Glutamatergic neuron (in vitro differentiated cells): ENCODE results near the gene IER3. TPM values are rescaled to one million over a fixed set of nuclear protein-coding genes. Genes with fewer than 3 reads are reported as not detected.
"Not testable (repeated sequence)": the region's sequence is repeated elsewhere in the genome, so short reads cannot be mapped to it uniquely, and the experiment has no call there.

ENCODE experiments used
- DNase-seq: peaks from one replicate; pipeline ENCODE4 v3.0.0; 2022
- H3K27ac Mint-ChIP-seq: one replicate; pipeline ENCODE4 v1.8.0; 2020; ENCODE audit warnings: mild to moderate bottlenecking, mixed read lengths, inconsistent platforms; ENCODE audit not compliant: unreplicated experiment
- H3K27me3 Mint-ChIP-seq: one replicate; pipeline ENCODE4 v1.8.0; 2020; ENCODE audit warnings: mild to moderate bottlenecking, moderate library complexity, mixed read lengths, inconsistent platforms; ENCODE audit not compliant: unreplicated experiment
- H3K36me3 Mint-ChIP-seq: one replicate; pipeline ENCODE4 v1.8.0; 2020; ENCODE audit warnings: mild to moderate bottlenecking, mixed read lengths, inconsistent platforms; ENCODE audit not compliant: unreplicated experiment
- H3K4me1 Mint-ChIP-seq: one replicate; pipeline ENCODE4 v1.8.0; 2020; ENCODE audit warnings: mild to moderate bottlenecking, low read depth, mixed read lengths, inconsistent platforms; ENCODE audit not compliant: unreplicated experiment
- H3K4me3 Mint-ChIP-seq: one replicate; pipeline ENCODE4 v1.8.0; 2020; ENCODE audit warnings: mild to moderate bottlenecking, mixed read lengths, inconsistent platforms; ENCODE audit not compliant: unreplicated experiment
- H3K9me3 Mint-ChIP-seq: one replicate; pipeline ENCODE4 v1.8.0; 2020; ENCODE audit warnings: mild to moderate bottlenecking, moderate library complexity, mixed read lengths, inconsistent platforms; ENCODE audit not compliant: unreplicated experiment
- CTCF ChIP-seq: fragments of 200-600 bp; sonication (generic); IDR thresholded peaks from one replicate; pipeline ENCODE4 v1.5.0; 2021; ENCODE audit not compliant: partially characterized antibody, unreplicated experiment
- total RNA-seq: library from RNA; stranded (reverse); fragmentation: NEBNext Ultra II Directional; extraction: Animal tissue kit (Norgen Biotek cat#: 25700); gene quantifications from one replicate; pipeline ENCODE4 v1.2.1, GENCODE V29; 2021; ENCODE audit not compliant: unreplicated experiment

The IER3 gene
- total RNA-seq, 1 donor from 2014 or later, result 13.5 TPM

DNA sequence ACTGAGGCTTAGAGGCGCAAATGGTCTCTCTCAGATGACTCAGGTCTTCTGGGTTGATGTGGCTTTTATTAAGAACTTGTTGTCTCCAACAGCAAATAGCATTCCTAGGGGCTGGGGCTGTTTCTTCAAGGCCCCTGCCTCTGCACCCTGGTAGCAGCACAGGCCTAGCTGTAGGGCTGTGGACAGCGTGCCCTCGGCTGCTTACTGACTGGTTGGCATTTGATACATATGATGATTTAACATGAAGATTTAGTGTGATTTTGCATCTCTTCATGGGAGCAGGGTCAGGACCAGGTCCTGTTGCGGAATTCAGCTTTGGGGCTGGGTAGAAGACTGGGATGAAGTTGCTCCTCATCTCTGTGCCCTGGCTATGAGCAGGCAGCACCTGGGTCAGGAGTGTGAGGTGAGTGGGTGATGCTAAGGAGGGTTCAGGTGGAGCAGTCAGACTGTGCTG is 24.3 kb upstream of the IER3 start:
- Mint-ChIP-seq H3K4me3 (no peak overlapping the region), H3K27me3 (peaks cover 6% of the 10 kb centered on the region), H3K4me1 (peaks cover 3% of the 10 kb centered on the region), H3K36me3 (no peaks in the 10 kb centered on the region), H3K9me3 (no peaks in the 10 kb centered on the region), H3K27ac (no peak overlapping the region)
- DNase-seq, result no peak
- TF ChIP-seq CTCF, result no peak

- Mint-ChIP-seq H3K4me1 (peaks cover 3% of the 10 kb centered on the region), H3K36me3 (no peaks in the 10 kb centered on the region), H3K4me3 (no peak overlapping the region), H3K27ac (no peak overlapping the region), H3K27me3 (peaks cover 6% of the 10 kb centered on the region), H3K9me3 (no peaks in the 10 kb centered on the region)
- TF ChIP-seq CTCF, result no peak
- DNase-seq, result no peak
Measured at GRCh38 chr6:30767944-30768301, 23.6 kb upstream of the IER3 start.

DNA sequence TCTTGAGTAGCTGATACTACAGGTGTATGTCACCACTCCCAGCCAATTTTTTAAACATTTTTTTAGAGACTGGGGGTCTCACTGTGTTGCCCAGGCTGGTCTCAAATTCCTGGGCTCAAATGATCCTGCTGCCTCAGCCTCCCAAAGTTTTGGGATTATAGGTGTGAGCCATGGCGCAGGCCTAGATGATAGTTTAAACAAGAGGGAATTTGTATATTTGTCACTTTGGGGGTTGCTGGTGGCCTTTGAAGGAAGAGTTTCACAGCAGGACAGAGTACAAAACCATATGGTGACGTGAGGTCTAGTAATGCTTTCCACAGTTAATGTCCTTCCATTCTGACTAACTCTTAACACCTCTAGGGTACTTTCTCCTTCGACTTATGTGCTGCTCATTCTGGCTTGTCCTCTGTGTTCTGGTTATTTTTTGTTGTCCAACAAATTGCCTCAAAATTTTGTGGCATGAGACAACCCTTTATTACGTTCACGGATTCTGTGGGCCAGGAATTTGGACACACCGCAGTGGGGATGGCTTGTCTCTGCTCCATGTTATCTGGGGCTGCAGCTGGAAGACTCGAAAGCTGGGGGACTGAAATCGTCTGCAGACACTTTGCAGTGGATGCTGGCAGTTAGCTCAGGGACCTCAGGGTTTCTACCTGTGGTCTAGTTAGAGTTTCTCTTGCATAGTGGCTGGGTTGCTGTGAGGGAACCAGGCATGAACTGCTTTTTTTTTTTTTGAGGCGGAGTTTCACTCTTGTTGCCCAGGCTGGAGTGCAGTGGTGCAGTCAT is 23.0 kb upstream of the IER3 start:
- Mint-ChIP-seq H3K9me3 (no peaks in the 10 kb centered on the region), H3K27me3 (peaks cover 6% of the 10 kb centered on the region), H3K4me3 (no peak overlapping the region), H3K4me1 (peaks cover 3% of the 10 kb centered on the region), H3K27ac (no peak overlapping the region), H3K36me3 (no peaks in the 10 kb centered on the region)
- DNase-seq, result no peak
- no peak for TF ChIP-seq CTCF

DNA sequence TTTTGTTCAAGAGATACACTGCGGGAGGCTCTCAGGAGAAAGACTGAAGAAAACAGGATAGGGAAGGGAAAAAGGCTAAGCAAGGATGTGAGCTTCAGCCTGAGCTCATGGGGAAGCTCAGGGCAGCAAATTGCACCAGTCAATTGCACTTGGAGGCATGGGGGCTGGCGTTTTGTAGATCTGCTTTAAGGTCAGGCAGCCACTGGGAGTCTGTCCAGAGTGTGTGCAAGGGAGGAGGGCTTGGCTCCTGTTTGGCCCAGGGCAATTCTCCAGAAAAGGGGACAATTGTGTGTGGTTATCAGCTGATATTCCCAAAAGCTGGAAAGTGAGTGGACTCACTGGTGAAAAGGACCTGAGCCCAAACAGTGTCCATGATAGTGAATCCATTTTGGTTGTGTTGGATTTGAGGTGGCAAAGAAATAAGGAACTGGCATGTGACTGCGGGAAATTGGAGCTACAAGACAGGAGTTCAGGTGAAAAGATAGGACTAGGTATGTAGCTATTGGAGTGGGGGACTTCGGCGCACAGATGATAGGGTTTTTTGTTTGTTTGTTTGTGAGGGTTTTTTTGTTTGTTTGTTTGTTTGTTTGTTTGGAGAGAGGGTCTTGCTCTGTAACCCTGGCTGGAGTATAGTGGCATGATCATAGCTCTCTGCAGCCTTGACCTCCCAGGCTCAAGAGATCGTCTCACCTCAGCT is 22.3 kb upstream of the IER3 start:
- DNase-seq, result no peak
- Mint-ChIP-seq H3K27ac (no peak overlapping the region), H3K9me3 (no peaks in the 10 kb centered on the region), H3K36me3 (no peaks in the 10 kb centered on the region), H3K4me3 (no peak overlapping the region), H3K27me3 (peaks cover 6% of the 10 kb centered on the region), H3K4me1 (peaks cover 3% of the 10 kb centered on the region)
- no peak for TF ChIP-seq CTCF

DNA sequence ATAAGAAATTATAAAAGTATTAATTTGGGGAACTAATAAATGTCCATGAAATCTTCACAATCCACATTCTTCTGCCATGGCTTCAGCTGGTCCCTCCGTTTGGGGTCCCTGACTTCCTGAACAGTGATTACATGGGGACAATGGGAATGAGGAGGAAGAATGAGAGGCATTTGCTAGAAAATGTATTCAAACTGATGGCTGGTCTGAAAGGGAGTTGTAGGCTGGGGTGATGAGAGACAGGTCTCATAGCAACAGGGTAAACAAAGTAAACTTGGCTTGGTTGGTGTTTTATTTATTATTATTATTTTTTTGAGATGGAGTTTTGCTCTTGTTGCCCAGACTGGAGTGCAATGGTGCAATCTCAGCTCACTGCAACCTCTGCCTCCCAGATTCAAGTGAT is 21.1 kb upstream of the IER3 start:
- DNase-seq, H3K36me3 Mint-ChIP-seq, H3K4me1 Mint-ChIP-seq, H3K27ac Mint-ChIP-seq, H3K27me3 Mint-ChIP-seq, H3K9me3 Mint-ChIP-seq, H3K4me3 Mint-ChIP-seq: not testable (repeated sequence)

- H3K27ac Mint-ChIP-seq, H3K4me3 Mint-ChIP-seq, H3K27me3 Mint-ChIP-seq, DNase-seq, H3K36me3 Mint-ChIP-seq, H3K4me1 Mint-ChIP-seq, H3K9me3 Mint-ChIP-seq: not testable (repeated sequence)
Measured at GRCh38 chr6:30764490-30765043, 20.2 kb upstream of the IER3 start.
